ENCODE measurements around the gene CRB1.
"Not testable (repeated sequence)": the region's sequence is repeated elsewhere in the genome, so short reads cannot be mapped to it uniquely, and the experiment has no call there.

Gene CRB1

GRCh38 chr1:197393772-197394171 lies 125.7 kb downstream of the CRB1 start:
- Mint-ChIP-seq H3K36me3 (ENCODE audit: low read depth) (no peaks in the 10 kb centered on the region), H3K9me3 (no peaks in the 10 kb centered on the region), H3K27ac (no peak overlapping the region), H3K27me3 (no peaks in the 10 kb centered on the region), H3K4me3 (no peak overlapping the region), H3K4me1 (ENCODE audit: low read depth) (peaks cover 32% of the 10 kb centered on the region)

DNA sequence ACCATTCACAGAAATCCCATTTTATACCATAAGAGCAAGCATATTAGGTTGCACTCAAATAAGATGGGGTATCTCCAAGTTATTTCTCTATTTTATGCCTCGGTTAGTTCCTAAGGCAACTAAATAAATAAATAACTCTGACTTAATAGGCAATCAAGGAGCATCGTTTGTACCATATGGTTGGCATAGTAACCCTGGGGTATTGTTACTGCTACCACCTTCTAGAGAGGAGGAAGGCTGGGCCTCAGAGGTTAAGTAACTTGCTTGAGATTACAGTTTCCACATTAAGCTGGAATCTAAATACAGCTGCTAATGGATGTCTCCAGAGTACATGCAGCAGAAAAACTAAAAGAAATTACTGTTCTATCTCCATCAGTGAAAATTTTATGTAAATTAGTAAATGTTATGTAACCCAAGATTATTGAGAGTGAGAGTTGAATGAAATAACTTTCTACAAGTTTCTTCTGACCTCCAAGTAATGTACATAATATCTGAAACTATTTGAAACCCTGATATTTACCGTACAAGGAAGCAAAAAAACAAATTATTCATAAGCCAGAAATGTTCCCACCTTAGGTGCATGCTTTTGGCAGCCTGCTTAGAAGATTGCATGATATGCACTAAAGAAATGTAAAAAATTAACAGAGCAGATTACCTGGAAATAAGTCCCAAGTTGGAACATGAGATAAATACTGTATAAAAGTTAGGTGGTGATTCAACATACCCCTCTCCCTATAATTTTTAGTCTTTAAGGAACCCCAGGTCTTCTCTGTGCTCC lies 127.0 kb downstream of the CRB1 start:
- Mint-ChIP-seq H3K27me3 (no peaks in the 10 kb centered on the region), H3K4me3 (no peak overlapping the region), H3K4me1 (ENCODE audit: low read depth) (peaks cover 28% of the 10 kb centered on the region), H3K9me3 (no peaks in the 10 kb centered on the region), H3K36me3 (ENCODE audit: low read depth) (no peaks in the 10 kb centered on the region), H3K27ac (no peak overlapping the region)

- H3K4me1 Mint-ChIP-seq (ENCODE audit: low read depth): peaks cover 4% of the 10 kb centered on the region
- no peaks in the 10 kb centered on the region for H3K9me3 Mint-ChIP-seq
- no peaks in the 10 kb centered on the region for H3K36me3 Mint-ChIP-seq (ENCODE audit: low read depth)
- H3K27me3 Mint-ChIP-seq: peaks cover 4% of the 10 kb centered on the region
- no peak overlapping the region for H3K27ac Mint-ChIP-seq
- H3K4me3 Mint-ChIP-seq: no peak overlapping the region
Measured at GRCh38 chr1:197397895-197398294, 129.8 kb downstream of the CRB1 start.

DNA sequence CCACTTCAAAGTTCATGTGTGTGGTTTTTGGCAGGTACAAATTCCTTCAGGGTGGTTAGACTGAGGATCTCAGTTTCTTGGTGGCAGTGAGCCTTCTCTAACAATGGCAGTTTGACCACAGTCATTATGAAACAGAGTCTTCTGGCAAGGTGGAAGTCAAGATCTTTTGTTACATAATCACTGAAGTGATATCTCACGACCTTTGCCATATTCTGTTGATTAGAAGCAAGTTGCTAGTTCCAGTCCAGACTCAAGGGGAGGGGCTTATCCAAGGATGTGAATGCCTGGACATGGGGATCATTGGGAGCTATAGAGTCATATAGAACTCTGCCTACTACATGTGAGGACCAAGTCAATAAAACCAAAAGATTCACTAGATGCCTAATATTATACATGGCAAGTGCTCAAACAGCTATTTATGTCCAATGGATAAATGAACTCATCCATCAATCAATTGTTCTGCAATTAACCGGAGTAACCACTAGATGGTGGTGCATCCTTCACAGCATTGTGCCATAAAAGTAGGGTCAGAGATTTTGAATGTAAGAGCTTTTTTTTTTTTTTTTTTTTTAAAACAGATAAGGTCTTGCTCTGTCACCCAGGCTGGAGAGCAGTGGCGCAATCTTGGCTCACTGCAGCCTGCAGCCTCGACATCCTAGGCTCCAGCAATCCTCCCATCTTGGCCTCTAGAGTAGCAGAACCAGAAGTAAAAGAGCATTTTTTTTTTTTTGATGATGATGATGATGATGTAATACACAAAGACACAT lies 131.9 kb downstream of the CRB1 start:
- H3K27me3 Mint-ChIP-seq: peaks cover 5% of the 10 kb centered on the region

GRCh38 chr1:197400522-197400902 lies 132.5 kb downstream of the CRB1 start:
- no peak overlapping the region for H3K4me3 Mint-ChIP-seq

More for the DNA sequence above, 131.9 kb downstream of the CRB1 start:
- no peaks in the 10 kb centered on the region for H3K4me1 Mint-ChIP-seq (ENCODE audit: low read depth)
- H3K36me3 Mint-ChIP-seq (ENCODE audit: low read depth): no peaks in the 10 kb centered on the region
- H3K9me3 Mint-ChIP-seq: no peaks in the 10 kb centered on the region
- H3K27ac Mint-ChIP-seq: no peak overlapping the region
- H3K4me3 Mint-ChIP-seq: no peak overlapping the region

DNA sequence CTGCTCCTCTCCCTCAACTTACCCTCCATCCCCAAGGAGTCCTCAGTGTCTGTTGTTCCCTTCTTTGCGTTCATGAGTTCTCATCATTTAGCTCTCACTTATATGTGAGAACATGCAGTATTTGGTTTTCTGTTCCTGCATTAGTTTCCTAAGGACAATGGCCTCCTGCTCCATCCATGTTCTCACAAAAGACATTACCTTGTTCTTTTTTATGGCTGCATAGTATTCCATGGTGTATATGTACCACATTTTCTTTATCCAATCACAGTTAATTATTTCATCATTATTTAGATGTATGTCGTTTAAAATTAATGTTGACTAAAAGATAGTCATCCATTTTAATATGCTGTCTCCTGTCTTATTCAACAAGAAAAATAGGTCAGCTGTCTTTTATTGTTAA lies 134.1 kb downstream of the CRB1 start:
- Mint-ChIP-seq H3K4me3 (no peak overlapping the region), H3K27ac (no peak overlapping the region), H3K36me3 (ENCODE audit: low read depth) (no peaks in the 10 kb centered on the region), H3K4me1 (ENCODE audit: low read depth) (no peaks in the 10 kb centered on the region), H3K9me3 (no peaks in the 10 kb centered on the region), H3K27me3 (peaks cover 5% of the 10 kb centered on the region)

More at GRCh38 chr1:197400522-197400902, 132.5 kb downstream of the CRB1 start:
- H3K9me3 Mint-ChIP-seq: no peaks in the 10 kb centered on the region
- H3K27me3 Mint-ChIP-seq: peaks cover 5% of the 10 kb centered on the region
- H3K4me1 Mint-ChIP-seq (ENCODE audit: low read depth): no peaks in the 10 kb centered on the region
- H3K36me3 Mint-ChIP-seq (ENCODE audit: low read depth): no peaks in the 10 kb centered on the region
- H3K27ac Mint-ChIP-seq: no peak overlapping the region

DNA sequence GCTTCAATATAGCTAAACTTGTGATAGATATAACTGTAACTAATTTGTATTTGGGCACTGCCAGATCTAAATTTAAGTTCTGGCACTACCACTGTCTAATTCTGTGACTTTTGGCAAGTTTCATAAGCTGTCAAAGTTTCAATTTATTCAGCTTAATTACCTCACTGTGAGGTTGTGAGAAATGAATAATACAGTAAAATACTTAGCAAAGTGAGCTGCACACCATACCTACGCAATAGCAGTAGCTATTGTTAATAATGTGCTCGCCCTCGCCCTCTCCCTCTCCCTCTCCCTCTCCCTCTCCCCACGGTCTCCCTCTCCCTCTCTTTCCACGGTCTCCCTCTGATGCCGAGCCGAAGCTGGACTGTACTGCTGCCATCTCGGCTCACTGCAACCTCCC lies 136.7 kb downstream of the CRB1 start:
- H3K27ac Mint-ChIP-seq; H3K9me3 Mint-ChIP-seq; H3K36me3 Mint-ChIP-seq (ENCODE audit: low read depth); H3K27me3 Mint-ChIP-seq; H3K4me3 Mint-ChIP-seq; H3K4me1 Mint-ChIP-seq (ENCODE audit: low read depth): not testable (repeated sequence)

DNA sequence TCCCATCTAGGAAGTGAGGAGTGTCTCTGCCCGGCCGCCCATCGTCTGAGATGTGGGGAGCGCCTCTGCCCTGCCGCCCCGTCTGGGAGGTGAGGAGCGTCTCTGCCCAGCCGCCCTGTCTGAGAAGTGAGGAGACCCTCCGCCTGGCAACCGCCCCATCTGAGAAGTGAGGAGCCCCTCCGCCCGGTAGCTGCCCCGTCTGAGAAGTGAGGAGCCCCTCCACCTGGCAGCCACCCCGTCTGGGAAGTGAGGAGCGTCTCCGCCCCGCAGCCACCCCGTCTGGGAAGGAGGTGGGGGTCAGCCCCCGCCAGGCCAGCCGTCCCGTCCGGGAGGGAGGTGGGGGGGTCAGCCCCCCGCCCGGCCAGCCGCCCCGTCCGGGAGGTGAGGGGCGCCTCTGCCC lies 137.6 kb downstream of the CRB1 start:
- not testable (repeated sequence) for H3K9me3 Mint-ChIP-seq; H3K36me3 Mint-ChIP-seq (ENCODE audit: low read depth); H3K4me1 Mint-ChIP-seq (ENCODE audit: low read depth); H3K27me3 Mint-ChIP-seq; H3K27ac Mint-ChIP-seq; H3K4me3 Mint-ChIP-seq

GRCh38 chr1:197413564-197413963 lies 145.5 kb downstream of the CRB1 start:
- H3K9me3 Mint-ChIP-seq: no peaks in the 10 kb centered on the region
- no peaks in the 10 kb centered on the region for H3K27me3 Mint-ChIP-seq
- no peak overlapping the region for H3K27ac Mint-ChIP-seq
- no peak overlapping the region for H3K4me3 Mint-ChIP-seq
- H3K36me3 Mint-ChIP-seq (ENCODE audit: low read depth): no peaks in the 10 kb centered on the region
- H3K4me1 Mint-ChIP-seq (ENCODE audit: low read depth): no peaks in the 10 kb centered on the region

DNA sequence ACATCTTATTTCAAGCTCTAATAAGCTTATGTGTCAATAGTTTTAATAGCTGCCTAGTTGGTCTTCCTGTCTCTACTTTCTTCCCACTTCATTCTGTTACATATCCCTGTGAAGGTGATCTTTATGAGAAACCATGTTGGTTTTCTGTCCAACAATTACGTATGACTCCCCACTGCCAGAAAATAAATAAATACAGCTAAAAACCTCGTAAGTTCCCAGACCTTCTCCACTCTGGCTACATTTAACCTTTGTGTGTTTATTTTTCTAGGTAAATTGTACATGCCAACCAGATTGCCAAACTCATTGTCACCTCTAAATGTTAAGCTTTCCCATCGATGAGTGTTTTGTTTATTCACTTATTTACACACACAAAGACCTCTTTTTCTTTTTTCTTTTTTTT lies 147.2 kb downstream of the CRB1 start:
- no peaks in the 10 kb centered on the region for H3K27me3 Mint-ChIP-seq
- no peak overlapping the region for H3K27ac Mint-ChIP-seq
- H3K9me3 Mint-ChIP-seq: no peaks in the 10 kb centered on the region

DNA sequence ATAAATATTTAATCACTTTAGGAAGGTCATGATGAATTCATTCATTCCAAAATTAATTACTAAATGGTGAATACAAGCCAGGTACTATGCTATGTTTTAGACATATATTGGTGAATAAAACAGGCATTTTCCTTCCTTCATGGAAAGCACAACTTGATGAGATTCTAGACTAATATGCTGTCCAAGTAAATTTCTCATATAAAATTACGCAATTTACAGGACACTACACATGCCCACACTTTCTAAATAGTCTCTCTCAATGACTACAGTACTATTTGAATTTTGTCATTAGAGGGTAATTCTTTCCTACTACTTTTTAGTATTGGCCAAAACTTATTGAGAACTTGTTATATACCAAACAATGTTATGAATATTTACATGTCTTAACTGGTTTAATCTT lies 150.6 kb downstream of the CRB1 start:
- Mint-ChIP-seq H3K4me3 (no peak overlapping the region), H3K27me3 (no peaks in the 10 kb centered on the region), H3K36me3 (ENCODE audit: low read depth) (no peaks in the 10 kb centered on the region), H3K9me3 (no peaks in the 10 kb centered on the region), H3K4me1 (ENCODE audit: low read depth) (no peaks in the 10 kb centered on the region), H3K27ac (no peak overlapping the region)

More for the DNA sequence above, 147.2 kb downstream of the CRB1 start:
- Mint-ChIP-seq H3K36me3 (ENCODE audit: low read depth) (no peaks in the 10 kb centered on the region), H3K4me3 (no peak overlapping the region), H3K4me1 (ENCODE audit: low read depth) (no peaks in the 10 kb centered on the region)

GRCh38 chr1:197422993-197423392 lies 154.9 kb downstream of the CRB1 start:
- Mint-ChIP-seq H3K4me1 (ENCODE audit: low read depth) (no peaks in the 10 kb centered on the region), H3K4me3 (no peak overlapping the region), H3K27ac (no peak overlapping the region), H3K9me3 (no peaks in the 10 kb centered on the region), H3K36me3 (ENCODE audit: low read depth) (no peaks in the 10 kb centered on the region), H3K27me3 (no peaks in the 10 kb centered on the region)

DNA sequence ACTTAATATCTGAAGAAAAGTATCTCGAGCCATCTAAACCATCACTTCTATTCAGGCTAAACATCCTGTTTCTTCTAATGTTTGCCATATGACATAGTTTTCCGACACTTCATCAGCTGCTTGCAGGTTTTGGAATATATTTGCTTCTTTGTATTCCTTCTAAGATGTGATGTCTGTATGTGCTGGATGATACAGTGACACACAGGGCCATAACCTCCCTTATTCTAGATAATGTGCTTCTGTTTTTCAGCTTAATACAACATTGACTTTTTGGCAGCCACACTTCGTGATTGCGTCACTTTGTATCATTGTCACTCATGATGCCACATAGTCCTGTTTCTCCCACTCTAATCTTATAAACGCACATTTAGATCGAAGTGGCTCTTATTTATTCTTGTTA lies 156.3 kb downstream of the CRB1 start:
- Mint-ChIP-seq H3K4me3 (no peak overlapping the region), H3K36me3 (ENCODE audit: low read depth) (no peaks in the 10 kb centered on the region), H3K4me1 (ENCODE audit: low read depth) (no peaks in the 10 kb centered on the region), H3K27ac (no peak overlapping the region), H3K9me3 (no peaks in the 10 kb centered on the region), H3K27me3 (no peaks in the 10 kb centered on the region)

- no peaks in the 10 kb centered on the region for H3K9me3 Mint-ChIP-seq
- H3K4me3 Mint-ChIP-seq: no peak overlapping the region
- no peaks in the 10 kb centered on the region for H3K4me1 Mint-ChIP-seq (ENCODE audit: low read depth)
- H3K27ac Mint-ChIP-seq: no peak overlapping the region
- H3K36me3 Mint-ChIP-seq (ENCODE audit: low read depth): no peaks in the 10 kb centered on the region
- no peaks in the 10 kb centered on the region for H3K27me3 Mint-ChIP-seq
Measured at GRCh38 chr1:197429372-197429771, 161.3 kb downstream of the CRB1 start.

DNA sequence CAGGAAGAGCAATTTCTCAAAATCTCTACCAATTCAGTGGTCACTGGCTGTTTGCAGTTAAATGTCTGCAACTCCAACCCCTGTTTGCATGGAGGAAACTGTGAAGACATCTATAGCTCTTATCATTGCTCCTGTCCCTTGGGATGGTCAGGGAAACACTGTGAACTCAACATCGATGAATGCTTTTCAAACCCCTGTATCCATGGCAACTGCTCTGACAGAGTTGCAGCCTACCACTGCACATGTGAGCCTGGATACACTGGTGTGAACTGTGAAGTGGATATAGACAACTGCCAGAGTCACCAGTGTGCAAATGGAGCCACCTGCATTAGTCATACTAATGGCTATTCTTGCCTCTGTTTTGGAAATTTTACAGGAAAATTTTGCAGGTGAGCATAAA lies 167.2 kb downstream of the CRB1 start:
- no peaks in the 10 kb centered on the region for H3K9me3 Mint-ChIP-seq
- no peak overlapping the region for H3K27ac Mint-ChIP-seq
- H3K4me3 Mint-ChIP-seq: no peak overlapping the region
- no peaks in the 10 kb centered on the region for H3K4me1 Mint-ChIP-seq (ENCODE audit: low read depth)
- H3K27me3 Mint-ChIP-seq: no peaks in the 10 kb centered on the region
- H3K36me3 Mint-ChIP-seq (ENCODE audit: low read depth): no peaks in the 10 kb centered on the region

- Mint-ChIP-seq H3K27me3 (no peaks in the 10 kb centered on the region), H3K4me1 (ENCODE audit: low read depth) (no peaks in the 10 kb centered on the region), H3K27ac (no peak overlapping the region), H3K36me3 (ENCODE audit: low read depth) (no peaks in the 10 kb centered on the region), H3K9me3 (no peaks in the 10 kb centered on the region), H3K4me3 (no peak overlapping the region)
Measured at GRCh38 chr1:197437601-197438000, 169.5 kb downstream of the CRB1 start.
